HepG2 (cell line): ENCODE measurements around the gene ARHGEF12. TPM values are rescaled to one million over a fixed set of nuclear protein-coding genes. Genes with fewer than 3 reads are reported as not detected.

Experiments used
- ATAC-seq: fragments of 200-7000 bp; cut with Tn5 transposase; 3 replicates; pipeline ENCODE4 v1.9.1; 2020; ENCODE audit warnings: mild to moderate bottlenecking, moderate library complexity
- BruUV-seq: library from RNA; stranded (reverse); fragments of 400-500 nt; replicated peaks from 2 replicates; lab custom pipeline; 2021; lab: Mats Ljungman, UMichigan
- CTCF ChIA-PET: fragments of 300-600 bp; formaldehyde crosslinking; extraction: SDS; loops from one replicate; lab custom pipeline; 2021; ENCODE audit warnings: low total read pairs, inconsistent platforms, low intra/inter-chr PET ratio; lab: Yijun Ruan, JAX
- POLR2A ChIA-PET: fragments of 350-600 bp; sonication (Branson Sonifier 250); formaldehyde crosslinking; loops from one replicate; lab custom pipeline; 2020; ENCODE audit warnings: antibody characterized with exemption, inconsistent platforms; lab: Yijun Ruan, JAX
- DNase-seq: peaks from one replicate; pipeline ENCODE4 v3.0.0-alpha.2; 2015; ENCODE audit warnings: low spot score
- FAIRE-seq: peaks from 3 replicates; lab custom pipeline; 2011; peaks lifted over from hg19 to GRCh38; lab: Jason Lieb, UNC
- H2AFZ ChIP-seq: one replicate; pipeline ENCODE4 v1.6.1; 2011; ENCODE audit warnings: low read length, inconsistent platforms
- H3K27ac ChIP-seq: fragments of 300-600 bp; 3 replicates; pipeline ENCODE4 v1.8.0; 2011; ENCODE audit warnings: mixed run types, mild to moderate bottlenecking, mixed read lengths, low read length, inconsistent platforms; ENCODE audit not compliant: insufficient read depth; ENCODE audit errors: extremely low read length
- H3K27me3 ChIP-seq, 2 experiments: fragments of 200-600 bp in 1 of 2; 2 replicates in 1 of 2; 3 replicates in 1 of 2; pipeline versions ENCODE4 v1.6.0 to v1.8.0; 2011; ENCODE audit warnings: low read length in 2 of 2, mild to moderate bottlenecking in 2 of 2, moderate library complexity in 2 of 2, inconsistent platforms in 1 of 2; ENCODE audit not compliant: insufficient read depth in 2 of 2, control insufficient read depth in 1 of 2
- H3K36me3 ChIP-seq, 2 experiments: fragments of 200-600 bp in 1 of 2; replicated peaks in 1 of 2; 2 replicates in 1 of 2; 3 replicates in 1 of 2; pipeline versions ENCODE4 v1.5.1 to v1.8.0; 2011; ENCODE audit warnings: low read length in 2 of 2, inconsistent platforms in 1 of 2; ENCODE audit not compliant: insufficient read depth in 2 of 2, control insufficient read depth in 1 of 2
- H3K4me1 ChIP-seq: 2 replicates; pipeline ENCODE4 v1.5.1; 2012; ENCODE audit warnings: low read length, inconsistent platforms; ENCODE audit not compliant: insufficient read depth
- H3K4me2 ChIP-seq: 2 replicates; pipeline ENCODE4 v1.6.0; 2011; ENCODE audit warnings: low read depth, low read length, inconsistent platforms
- H3K4me3 ChIP-seq, 3 experiments: fragments of 200-600 bp in 1 of 3; sonication (generic), shearing (Covaris generic) in 1 of 3; replicated peaks in 1 of 3; 2 replicates each; pipeline ENCODE4 v1.5.1; 2011 to 2016; ENCODE audit warnings: low read length in 3 of 3, inconsistent platforms in 2 of 3, low read depth in 2 of 3, mild to moderate bottlenecking in 2 of 3, control low read depth in 1 of 3, mixed read lengths in 1 of 3; ENCODE audit not compliant: insufficient read depth in 1 of 3
- H3K79me2 ChIP-seq: one replicate; pipeline ENCODE4 v1.6.1; 2011; ENCODE audit warnings: low read length, inconsistent platforms; ENCODE audit not compliant: insufficient read depth
- H3K9ac ChIP-seq: 2 replicates; pipeline ENCODE4 v1.6.0; 2011; ENCODE audit warnings: mild to moderate bottlenecking, low read depth, low read length, inconsistent platforms; ENCODE audit not compliant: insufficient read depth
- H3K9me3 ChIP-seq: 2 replicates; pipeline ENCODE4 v1.5.1; 2012; ENCODE audit warnings: mild to moderate bottlenecking, low read length
- H4K20me1 ChIP-seq: 2 replicates; pipeline ENCODE4 v1.6.0; 2011; ENCODE audit warnings: inconsistent platforms, mild to moderate bottlenecking, low read length, moderate library complexity; ENCODE audit not compliant: insufficient read depth
- DPF2 ChIP-seq: sonication (generic); formaldehyde crosslinking; IDR thresholded peaks from 2 replicates; pipeline ENCODE4 v1.4.0; 2020; ENCODE audit warnings: mild to moderate bottlenecking, low read depth, missing genetic modification reagents, borderline replicate concordance
- HOMEZ ChIP-seq: IDR thresholded peaks from 2 replicates; pipeline ENCODE4 v1.6.1; 2016; ENCODE audit warnings: low read depth
- SAFB2 ChIP-seq: sonication (generic); formaldehyde crosslinking; IDR thresholded peaks from 2 replicates; pipeline ENCODE4 v1.5.1; 2020; ENCODE audit warnings: missing genetic modification reagents, low read depth, mild to moderate bottlenecking, borderline replicate concordance
- SATB2 ChIP-seq: sonication (generic); formaldehyde crosslinking; IDR thresholded peaks from 2 replicates; pipeline ENCODE4 v1.5.0; 2020; ENCODE audit warnings: missing genetic modification reagents
- SRSF4 ChIP-seq: fragments of 200-400 bp; formaldehyde crosslinking; IDR thresholded peaks from one replicate; pipeline ENCODE4 v1.6.1; 2018; ENCODE audit warnings: mild to moderate bottlenecking, low read depth, low read length, moderate library complexity; ENCODE audit not compliant: poor library complexity, severe bottlenecking
- TRAFD1 ChIP-seq: sonication (generic); formaldehyde crosslinking; IDR thresholded peaks from 2 replicates; pipeline ENCODE4 v1.5.1; 2020; ENCODE audit warnings: missing genetic modification reagents, mild to moderate bottlenecking, borderline replicate concordance
- ZEB1 ChIP-seq: IDR thresholded peaks from 2 replicates; pipeline ENCODE4 v1.6.1; 2012; ENCODE audit warnings: mild to moderate bottlenecking, low read depth, inconsistent platforms; ENCODE audit not compliant: insufficient replicate concordance
- ZNF142 ChIP-seq: sonication (generic); formaldehyde crosslinking; IDR thresholded peaks from 2 replicates; pipeline ENCODE4 v1.4.0; 2020; ENCODE audit warnings: missing genetic modification reagents
- ZNF260 ChIP-seq: sonication (generic); formaldehyde crosslinking; IDR thresholded peaks from 2 replicates; pipeline ENCODE4 v1.4.0; 2020; ENCODE audit warnings: missing genetic modification reagents, low read depth, mild to moderate bottlenecking, borderline replicate concordance
- ZNF362 ChIP-seq: sonication (generic); formaldehyde crosslinking; IDR thresholded peaks from 2 replicates; pipeline ENCODE4 v1.4.0; 2020; ENCODE audit warnings: missing genetic modification reagents, mild to moderate bottlenecking, borderline replicate concordance
- WGBS: methylation state at CpG from one replicate; pipeline ENCODE4 v1.1.6; 2017; ENCODE audit warnings: low lambda C conversion rate; 5-methylcytosine and 5-hydroxymethylcytosine counted together
- in situ Hi-C: cut with HindIII; loops from 2 replicates; pipeline ENCODE4 v1.10.0; 2017; ENCODE audit warnings: low pct_unique_long_range_greater_than_20kb; ENCODE audit not compliant: extremely low pct_ligation_motif_present
- intact Hi-C: fragments of 100-400 bp; cut with micrococcal nuclease; formaldehyde crosslinking; loops from one replicate; pipeline ENCODE4 v1.10.0; 2022; ENCODE audit not compliant: unreplicated experiment
- polyA plus RNA-seq, 8 experiments: library from polyadenylated mRNA; depleted of rRNA in 3 of 8; stranded (reverse) in 7 of 8; unstranded in 1 of 8; fragments of >200 nt; fragmentation: Illumina TruSeq in 4 of 8; extraction: Trizol in 4 of 8; gene quantifications; 2 replicates each; pipeline versions ENCODE4 v1.2.1 to v1.2.3, GENCODE V29; 2011 to 2016; ENCODE audit warnings: low read depth in 4 of 8, missing spikeins in 1 of 8, mixed read lengths in 1 of 8; ENCODE audit not compliant: insufficient read depth in 1 of 8
- total RNA-seq, 5 experiments: library from RNA; depleted of rRNA; stranded (reverse); fragments of >200 nt; fragmentation: Illumina TruSeq; extraction: Trizol; gene quantifications; 2 replicates each; pipeline ENCODE4 v1.2.3, GENCODE V29; 2016; ENCODE audit warnings: low read depth in 1 of 5

Gene ARHGEF12
- total and polyA plus RNA-seq, 2 of the 13 experiments (the other 11 are each of a cell fraction or from before 2014, with no cell fraction given): 17.9 to 54.4 TPM

GRCh38 chr11:120293038-120293800 is 43.0 kb upstream of the ARHGEF12 start (continued):
- no peak for TF ChIP-seq ZNF142
- TF ChIP-seq, all 625 proteins: peak for 0

GRCh38 chr11:120294096-120294495 is 42.1 kb upstream of the ARHGEF12 start:
- no peak; the same call in 2 of the 3 replicates for ATAC-seq
- H3K4me1 ChIP-seq: peaks cover 8% of the 10 kb centered on the region
- H3K9me3 ChIP-seq: no peaks in the 10 kb centered on the region
- peaks cover 4 to 53% of the 10 kb centered on the region in 2 experiments; a peak in 4 of 5 replicates for H3K27me3 ChIP-seq
- no peaks in the 10 kb centered on the region for H3K36me3 ChIP-seq
- ChIA-PET CTCF (no interaction called here), POLR2A (no interaction called here)
- BruUV-seq: no TSS peak
- H2AFZ ChIP-seq: no peak overlapping the region
- DNase-seq: no peak
- WGBS: 5% methylated on average over 2 of the region's 5 CpGs
- no peaks in the 10 kb centered on the region for H3K79me2 ChIP-seq
- no peak overlapping the region for H3K4me3 ChIP-seq
- H3K9ac ChIP-seq: no peak overlapping the region
- intact Hi-C loops (no loop called here), in situ Hi-C loops (no loop called here)
- no peak overlapping the region for H3K27ac ChIP-seq
- no peak for FAIRE-seq
- no peak overlapping the region for H3K4me2 ChIP-seq
- H4K20me1 ChIP-seq: no peaks in the 10 kb centered on the region; the same call in 1 of the 2 replicates
- no peak for TF ChIP-seq SRSF4
- TF ChIP-seq ZNF362 (CRISPR knock-in tag): no peak
- no peak for TF ChIP-seq HOMEZ
- TF ChIP-seq DPF2 (CRISPR knock-in tag): no peak
- TF ChIP-seq ZNF260 (CRISPR knock-in tag): no peak
- TF ChIP-seq SATB2: no peak
- no peak for TF ChIP-seq SAFB2 (CRISPR knock-in tag)
- TF ChIP-seq ZEB1: no peak
- no peak for TF ChIP-seq TRAFD1 (CRISPR knock-in tag)
